Measurements from ENCODE around the gene PLB1.

The PLB1 gene

GRCh38 chr2:28591711-28592335, 96.0 kb downstream of the PLB1 start:
- no peak for DNase-seq (ENCODE audit: low read depth)

DNA sequence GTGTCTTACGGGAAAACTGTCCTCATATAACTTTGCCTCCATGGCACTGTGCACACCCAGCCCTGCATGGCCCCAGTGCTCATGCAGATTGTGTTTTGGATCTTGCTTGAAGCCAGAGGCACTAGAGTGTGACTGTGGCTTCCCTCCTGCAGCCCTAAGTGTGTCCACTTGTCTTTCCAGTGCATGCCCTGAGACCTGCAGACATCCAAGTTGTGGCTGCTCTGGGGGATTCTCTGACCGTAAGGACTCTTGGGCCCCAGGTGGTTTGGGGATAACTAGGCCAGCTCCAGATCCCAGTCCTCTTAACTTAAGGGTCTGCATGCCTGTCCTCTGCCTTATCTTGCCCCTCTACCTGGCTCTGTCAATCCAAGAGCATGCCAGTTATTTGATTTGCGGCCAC, 96.6 kb downstream of the PLB1 start:
- DNase-seq (ENCODE audit: low read depth): no peak

DNA sequence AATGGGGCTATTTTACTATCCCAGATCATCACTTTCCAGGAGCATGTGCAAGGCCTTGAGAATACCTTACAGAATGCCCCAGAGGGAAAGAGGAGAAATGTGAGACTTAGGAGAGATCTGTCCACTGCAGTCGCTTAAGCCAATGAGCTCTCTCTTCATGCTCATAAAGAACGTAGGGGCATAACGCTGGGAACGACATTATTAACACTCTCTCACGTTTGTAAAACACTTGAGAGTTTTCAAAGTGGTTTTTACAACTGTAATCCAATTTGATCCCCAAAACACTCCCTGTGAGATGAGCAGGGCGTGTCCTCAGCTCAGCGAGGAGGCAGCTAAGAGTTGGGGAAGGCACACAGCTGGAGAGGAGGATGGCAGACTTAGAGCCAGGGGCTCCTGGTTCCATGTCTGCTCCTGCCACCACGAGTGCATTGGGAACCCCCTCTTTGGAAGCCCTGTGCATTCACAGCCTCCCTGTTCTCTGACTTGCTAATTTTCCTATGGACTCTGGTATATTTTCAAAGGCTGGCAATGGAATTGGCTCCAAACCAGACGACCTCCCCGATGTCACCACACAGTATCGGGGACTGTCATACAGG, 97.4 kb downstream of the PLB1 start:
- DNase-seq (ENCODE audit: low read depth): no peak

DNA sequence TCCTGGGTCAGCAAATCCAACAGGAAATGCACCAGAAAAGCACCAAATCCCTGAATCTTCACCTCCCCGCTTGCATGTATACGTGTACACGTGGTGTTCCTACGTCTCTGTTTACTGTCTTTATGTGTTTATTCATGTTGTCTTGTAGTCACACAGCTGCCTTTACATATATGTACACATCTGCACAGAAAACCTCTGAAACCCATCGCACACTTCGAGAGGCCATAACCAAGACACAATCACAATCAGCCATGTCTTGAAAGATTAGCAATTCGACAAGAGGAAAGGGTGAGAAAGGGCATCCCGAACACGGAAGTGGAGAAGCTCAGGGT, 98.1 kb downstream of the PLB1 start:
- no peak for DNase-seq (ENCODE audit: low read depth)

- peak; percentile 70 for DNase-seq (ENCODE audit: low read depth)
Measured at GRCh38 chr2:28594332-28595108, 98.7 kb downstream of the PLB1 start.

DNA sequence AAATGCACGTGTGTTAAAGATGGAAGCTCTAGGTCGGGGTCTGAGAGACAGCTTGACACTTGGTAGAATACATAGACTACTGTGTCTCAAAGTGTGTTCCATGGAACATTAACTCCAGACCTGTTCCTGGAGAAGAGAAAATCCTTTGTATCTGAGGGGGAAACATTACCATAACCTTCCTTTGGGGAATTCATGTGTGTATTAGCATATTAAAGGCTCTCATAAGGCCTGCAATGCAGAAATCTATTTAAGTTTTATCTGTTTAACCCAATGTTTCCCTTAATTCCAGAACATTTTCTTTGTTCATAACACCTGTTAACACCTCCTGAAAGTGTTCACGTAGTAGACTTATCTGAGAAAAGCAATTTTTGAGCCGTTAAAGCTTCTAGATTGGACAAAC, 99.5 kb downstream of the PLB1 start:
- DNase-seq (ENCODE audit: low read depth): no peak

- DNase-seq (ENCODE audit: low read depth): no peak
Measured at GRCh38 chr2:28598484-28598883, 102.6 kb downstream of the PLB1 start.

DNA sequence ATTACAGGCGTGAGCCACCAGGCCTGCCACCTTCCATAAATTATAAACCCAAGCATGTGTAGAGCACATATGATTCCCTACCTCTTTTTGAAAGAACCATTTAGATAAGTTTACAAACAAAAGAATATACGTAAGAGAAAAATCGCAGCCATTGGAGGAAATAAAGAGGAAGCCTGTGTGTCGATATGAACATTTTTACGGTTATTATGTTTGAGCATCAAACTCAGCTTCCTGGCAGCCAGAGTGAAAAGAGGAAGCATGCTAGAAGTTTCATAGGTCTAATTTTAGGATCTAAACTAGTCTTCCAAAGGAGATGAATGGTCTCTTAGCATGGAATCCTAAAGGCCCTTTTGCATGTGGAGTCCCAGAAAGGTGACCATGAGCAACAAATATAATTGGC, 104.3 kb downstream of the PLB1 start:
- no peak for DNase-seq (ENCODE audit: low read depth)

- DNase-seq (ENCODE audit: low read depth): no peak
Measured at GRCh38 chr2:28601616-28602015, 105.8 kb downstream of the PLB1 start.

DNA sequence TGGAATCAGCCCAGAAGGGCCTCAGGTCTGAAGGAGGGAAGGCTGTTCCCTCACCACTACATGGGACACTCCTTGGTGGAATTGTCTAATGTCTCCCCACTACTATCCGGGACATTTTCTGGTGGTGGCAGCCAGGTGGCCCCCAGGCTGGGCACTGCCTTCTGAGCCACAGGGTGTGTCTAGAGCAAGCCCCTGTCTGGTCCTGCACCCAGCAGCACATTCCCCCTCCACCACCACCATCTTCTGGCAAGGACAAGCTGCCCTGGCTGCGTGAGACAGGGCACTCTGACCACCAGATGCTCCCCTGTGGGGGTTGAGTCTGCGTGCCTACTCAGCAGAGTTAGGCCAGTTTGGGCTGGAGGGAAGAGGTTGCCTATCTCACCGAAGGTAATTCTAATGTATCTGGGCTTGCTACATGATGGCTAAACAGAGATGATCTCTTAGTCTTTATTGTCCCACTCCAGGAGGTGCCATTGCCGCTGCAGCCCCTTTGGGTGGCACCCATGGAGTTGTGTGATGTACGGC, 106.3 kb downstream of the PLB1 start:
- no peak for DNase-seq (ENCODE audit: low read depth)

- DNase-seq (ENCODE audit: low read depth): no peak
Measured at GRCh38 chr2:28602751-28603639, 107.1 kb downstream of the PLB1 start.

- no peak for DNase-seq (ENCODE audit: low read depth)
Measured at GRCh38 chr2:28603821-28604220, 108.0 kb downstream of the PLB1 start.

DNA sequence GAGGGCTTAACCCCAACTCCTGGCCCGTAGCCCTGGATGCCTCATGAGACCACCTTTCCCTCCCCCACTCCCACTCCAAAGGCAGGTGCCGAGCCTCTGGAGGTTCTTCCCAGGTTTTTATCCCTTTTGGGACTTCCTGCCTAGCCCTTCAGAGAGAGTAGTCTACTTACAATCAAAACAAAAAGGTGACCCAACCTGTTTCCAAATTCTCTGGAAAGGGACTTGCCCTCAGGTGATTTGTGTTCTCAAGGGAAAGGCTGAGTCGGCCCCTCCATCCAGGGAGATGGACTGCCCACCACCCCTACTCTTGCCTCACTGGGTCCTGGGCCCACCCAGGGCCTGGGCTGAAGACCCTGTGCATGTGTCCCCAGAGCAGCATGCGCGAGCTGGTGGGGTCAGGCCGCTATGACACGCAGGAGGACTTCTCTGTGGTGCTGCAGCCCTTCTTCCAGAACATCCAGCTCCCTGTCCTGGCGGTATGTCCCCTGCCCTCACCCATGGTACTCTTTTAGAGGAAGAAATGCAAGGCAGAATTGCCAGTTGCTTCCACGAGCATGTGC, 108.5 kb downstream of the PLB1 start:
- DNase-seq (ENCODE audit: low read depth): no peak

GRCh38 chr2:28606986-28607441, 111.2 kb downstream of the PLB1 start:
- no peak for DNase-seq (ENCODE audit: low read depth)

- no peak for DNase-seq (ENCODE audit: low read depth)
Measured at GRCh38 chr2:28607730-28608499, 112.1 kb downstream of the PLB1 start.

GRCh38 chr2:28608500-28609424, 112.9 kb downstream of the PLB1 start:
- DNase-seq (ENCODE audit: low read depth): no peak

DNA sequence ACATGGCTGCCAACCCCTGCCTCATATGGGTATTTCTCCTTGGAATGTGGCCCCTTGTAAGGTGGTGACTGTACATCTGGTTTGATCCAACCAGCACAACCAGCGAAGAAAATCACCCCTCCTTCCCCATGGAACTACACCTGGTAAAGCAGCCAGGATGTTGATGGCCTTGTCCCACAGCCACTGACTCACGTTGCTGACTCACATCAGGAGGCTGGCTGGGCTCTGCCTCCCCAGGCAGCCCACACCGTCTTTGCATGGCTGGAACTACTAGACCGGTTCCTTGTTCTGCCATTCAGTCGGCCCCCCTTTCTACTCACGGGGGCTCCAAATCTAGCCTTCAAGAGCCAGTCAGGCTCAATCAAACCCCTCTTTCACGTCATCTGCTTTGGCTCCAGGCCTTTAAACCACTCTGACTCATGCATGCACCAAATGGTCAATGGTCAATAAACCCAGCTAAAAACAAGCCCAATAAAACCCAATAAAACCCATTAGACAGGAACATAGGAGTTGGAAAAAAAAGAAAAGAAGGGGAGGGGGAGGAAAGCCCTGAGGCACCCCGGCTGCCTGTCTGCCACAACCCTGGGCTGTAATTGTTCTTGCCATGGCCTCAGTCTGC, 114.8 kb downstream of the PLB1 start:
- no peak for DNase-seq (ENCODE audit: low read depth)

DNA sequence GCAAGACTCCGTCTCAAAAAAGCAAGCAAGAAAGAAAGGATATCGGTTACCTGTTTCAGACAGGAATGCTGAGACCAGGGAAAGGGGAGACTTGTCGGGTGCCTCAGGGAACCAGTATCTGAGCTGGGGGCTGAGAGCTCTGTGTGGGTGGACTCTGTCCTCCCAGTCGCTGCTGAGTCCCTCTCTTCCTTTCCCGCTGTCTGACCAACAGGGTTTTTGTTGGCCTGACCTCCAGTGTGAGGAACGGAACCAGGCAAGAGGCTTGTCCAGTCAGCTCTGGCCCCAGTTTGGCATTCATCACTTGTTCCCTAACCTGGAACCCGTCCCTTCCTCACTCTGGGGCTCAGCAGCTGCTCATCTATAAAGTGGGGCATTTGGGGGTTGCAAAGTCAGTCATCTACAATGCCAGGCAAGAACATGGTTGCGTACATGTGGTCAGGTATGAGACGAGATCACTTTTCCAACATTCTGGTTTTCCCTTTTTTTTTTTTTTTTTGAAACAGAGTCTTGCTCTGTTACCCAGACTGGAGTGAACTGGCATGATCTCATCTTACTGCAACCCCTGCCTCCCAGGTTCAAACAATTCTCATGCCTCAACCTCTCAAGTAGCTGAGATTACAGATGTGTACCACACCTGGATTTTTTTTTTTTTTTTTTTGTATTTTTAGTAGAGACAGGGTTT, 116.4 kb downstream of the PLB1 start:
- DNase-seq (ENCODE audit: low read depth): no peak

DNA sequence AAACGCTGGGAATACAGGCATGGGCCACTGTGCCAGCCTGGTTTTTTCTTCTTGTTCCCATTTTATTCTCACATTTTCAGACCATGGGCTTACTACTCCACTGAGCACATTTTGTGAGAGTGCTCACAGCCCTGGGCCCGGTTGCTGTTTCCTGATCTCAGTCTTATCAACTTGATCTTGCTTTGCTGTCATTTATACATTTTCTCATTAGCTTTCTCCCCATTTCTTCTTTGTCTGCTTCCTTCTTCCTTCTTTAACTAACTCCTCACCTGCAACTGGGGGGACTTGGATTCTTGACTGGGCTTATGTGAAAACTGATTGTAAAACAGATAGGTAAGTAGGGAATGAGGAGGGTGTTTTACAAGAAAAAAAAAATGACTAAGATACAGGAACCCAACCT, 117.3 kb downstream of the PLB1 start:
- DNase-seq (ENCODE audit: low read depth): no peak
